A549 (cell line): ENCODE results near the gene TRAPPC11. TPM values are rescaled to one million over a fixed set of nuclear protein-coding genes. Genes with fewer than 3 reads are reported as not detected.

Source experiments
- ATAC-seq, 2 experiments: fragments of 200-7000 bp in 1 of 2; fragments of >200 bp in 1 of 2; cut with Nextera tagmentation in 1 of 2; cut with Tn5 transposase in 1 of 2; 3 replicates each; pipeline versions ENCODE4 v1.8.0 to v1.9.1; 2018 to 2020; ENCODE audit warnings: mild to moderate bottlenecking in 1 of 2, moderate library complexity in 1 of 2
- CTCF ChIA-PET: fragments of 300-600 bp; sonication (Branson Sonifier 250); formaldehyde crosslinking; extraction: SDS; loops from one replicate; lab custom pipeline; 2021; ENCODE audit warnings: antibody characterized with exemption, inconsistent platforms; lab: Yijun Ruan, JAX
- POLR2A ChIA-PET: fragments of 350-600 bp; formaldehyde crosslinking; extraction: SDS; loops from one replicate; lab custom pipeline; 2021; ENCODE audit warnings: antibody characterized with exemption, inconsistent platforms; lab: Yijun Ruan, JAX
- DNase-seq, 2 experiments: peaks; one replicate each; pipeline versions ENCODE4 v3.0.0 to v3.0.0-alpha.2; 2011 to 2016; ENCODE audit warnings: low read depth in 1 of 2, low spot score in 1 of 2
- FAIRE-seq: peaks from 2 replicates; lab custom pipeline; 2011; peaks lifted over from hg19 to GRCh38; lab: Jason Lieb, UNC
- H3K27ac ChIP-seq, 2 experiments: fragments of >200 bp; sonication (Bioruptor Twin); formaldehyde crosslinking; 3 replicates each; pipeline ENCODE4 v1.5.1; 2016 to 2017
- H3K4me1 ChIP-seq: fragments of >200 bp; sonication (Bioruptor Twin); formaldehyde crosslinking; 3 replicates; pipeline ENCODE4 v1.6.1; 2016
- H3K4me2 ChIP-seq: fragments of >200 bp; sonication (Bioruptor Twin); formaldehyde crosslinking; 3 replicates; pipeline ENCODE4 v1.6.1; 2016
- H3K4me3 ChIP-seq: fragments of >200 bp; sonication (Bioruptor Twin); formaldehyde crosslinking; 3 replicates; pipeline ENCODE4 v1.5.1; 2016
- H3K9me3 ChIP-seq: fragments of >200 bp; sonication (Bioruptor Twin); formaldehyde crosslinking; 3 replicates; pipeline ENCODE4 v1.6.1; 2016
- BHLHE40 ChIP-seq: IDR thresholded peaks from 2 replicates; pipeline ENCODE4 v1.6.1; 2012; ENCODE audit warnings: low read depth, low read length, inconsistent platforms
- CBX2 ChIP-seq: fragments of 200-600 bp; sonication (generic); IDR thresholded peaks from 2 replicates; pipeline ENCODE4 v1.6.1; 2016; ENCODE audit warnings: low read depth, mild to moderate bottlenecking, borderline replicate concordance
- CEBPB ChIP-seq, 2 experiments: fragments of >200 bp in 1 of 2; sonication (Bioruptor Twin) in 1 of 2; formaldehyde crosslinking in 1 of 2; IDR thresholded peaks; 2 replicates each; pipeline ENCODE4 v1.6.1; 2012 to 2016
- EP300 ChIP-seq, 2 experiments: fragments of >200 bp; sonication (Bioruptor Twin); formaldehyde crosslinking; IDR thresholded peaks; 2 replicates in 1 of 2; 3 replicates in 1 of 2; pipeline ENCODE4 v1.6.1; 2016 to 2017
- ESRRA ChIP-seq: fragments of 150-350 bp; IDR thresholded peaks from 2 replicates; pipeline ENCODE4 v1.6.1; 2014; ENCODE audit warnings: mild to moderate bottlenecking, low read length, borderline replicate concordance
- FOSB ChIP-seq: fragments of 250-450 bp; sonication (Bioruptor Pico); IDR thresholded peaks from 2 replicates; pipeline ENCODE4 v1.5.0; 2020; ENCODE audit warnings: mild to moderate bottlenecking, moderate library complexity
- HEYL ChIP-seq: fragments of 250-450 bp; sonication (Bioruptor Pico); IDR thresholded peaks from 2 replicates; pipeline ENCODE4 v1.8.0; 2021; ENCODE audit warnings: mild to moderate bottlenecking, moderate library complexity
- HOXA7 ChIP-seq: fragments of 250-450 bp; sonication (Bioruptor Pico); IDR thresholded peaks from 2 replicates; pipeline ENCODE4 v1.5.0; 2020; ENCODE audit warnings: mild to moderate bottlenecking, moderate library complexity
- JUNB ChIP-seq: fragments of >200 bp; sonication (Bioruptor Twin); formaldehyde crosslinking; IDR thresholded peaks from 2 replicates; pipeline ENCODE4 v1.6.1; 2016
- MAFK ChIP-seq: fragments of 450-650 bp; IDR thresholded peaks from 2 replicates; pipeline ENCODE4 v1.6.1; 2014; ENCODE audit not compliant: partially characterized antibody
- MAZ ChIP-seq: fragments of 150-350 bp; IDR thresholded peaks from 2 replicates; pipeline ENCODE4 v1.6.1; 2014; ENCODE audit warnings: antibody characterized with exemption, low read depth, low read length, borderline replicate concordance
- MYC ChIP-seq: IDR thresholded peaks from 2 replicates; pipeline ENCODE4 v1.6.1; 2012; ENCODE audit warnings: mild to moderate bottlenecking, inconsistent platforms, low read length, improper control_type of control experiment, borderline replicate concordance
- NFE2L2 ChIP-seq: fragments of 150-350 bp; conservative IDR thresholded peaks from 2 replicates; pipeline ENCODE4 v1.6.1; 2014; ENCODE audit warnings: low read length
- POLR2A ChIP-seq: IDR thresholded peaks from 2 replicates; pipeline ENCODE4 v1.6.1; 2012; ENCODE audit warnings: mild to moderate bottlenecking, low read length
- POLR2AphosphoS2 ChIP-seq: conservative IDR thresholded peaks from 2 replicates; pipeline ENCODE4 v1.6.1; 2012; ENCODE audit warnings: low read length, improper control_type of control experiment, inconsistent platforms
- RAD21 ChIP-seq, 2 experiments: fragments of >200 bp in 1 of 2; sonication (Bioruptor Twin) in 1 of 2; formaldehyde crosslinking in 1 of 2; IDR thresholded peaks in 1 of 2; conservative IDR thresholded peaks in 1 of 2; 2 replicates in 1 of 2; 3 replicates in 1 of 2; pipeline ENCODE4 v1.6.1; 2012 to 2018; ENCODE audit warnings: inconsistent platforms in 1 of 2
- RNF2 ChIP-seq: fragments of 200-600 bp; sonication (generic); IDR thresholded peaks from 2 replicates; pipeline ENCODE4 v1.6.1; 2016; ENCODE audit warnings: low read depth, mild to moderate bottlenecking, antibody characterized with exemption, moderate library complexity, borderline replicate concordance
- ZFP36 ChIP-seq: fragments of 450-650 bp; IDR thresholded peaks from 2 replicates; pipeline ENCODE4 v1.6.1; 2014; ENCODE audit warnings: borderline replicate concordance; ENCODE audit not compliant: partially characterized antibody
- ZNF302 ChIP-seq: fragments of 250-450 bp; sonication (Bioruptor Pico); IDR thresholded peaks from 2 replicates; pipeline ENCODE4 v1.9.0; 2021; ENCODE audit warnings: inconsistent platforms, mild to moderate bottlenecking, moderate library complexity
- WGBS: methylation state at CpG from one replicate; pipeline ENCODE4 v1.1.6; 2017; ENCODE audit errors: missing lambda C conversion rate; 5-methylcytosine and 5-hydroxymethylcytosine counted together
- polyA plus RNA-seq, 4 experiments: library from polyadenylated mRNA; depleted of rRNA in 3 of 4; stranded (reverse); fragments of >200 nt; fragmentation: RNase III in 1 of 4; extraction: RNeasy Plus Mini Kit Qiagen cat#74134 plus additional on column Dnase treatment in 1 of 4; gene quantifications; 2 replicates in 3 of 4; 3 replicates in 1 of 4; pipeline ENCODE4 v1.2.3, GENCODE V29; 2011 to 2017
- TF ChIP-seq, protein P1 (sequence below): fragments of >200 bp; sonication (Bioruptor Twin); formaldehyde crosslinking; IDR thresholded peaks from 2 replicates; pipeline ENCODE4 v1.6.1; 2016
- TF ChIP-seq, protein P2 (sequence below): fragments of 450-650 bp; IDR thresholded peaks from 2 replicates; pipeline ENCODE4 v1.6.1; 2014; ENCODE audit warnings: antibody characterized with exemption
- TF ChIP-seq, protein P3 (sequence below): IDR thresholded peaks from 2 replicates; pipeline ENCODE4 v1.6.1; 2012

TRAPPC11 gene
- polyA plus RNA-seq, 2 of the 4 experiments (the other 2 are of a cell fraction), result 10.8 to 39.8 TPM

DNA sequence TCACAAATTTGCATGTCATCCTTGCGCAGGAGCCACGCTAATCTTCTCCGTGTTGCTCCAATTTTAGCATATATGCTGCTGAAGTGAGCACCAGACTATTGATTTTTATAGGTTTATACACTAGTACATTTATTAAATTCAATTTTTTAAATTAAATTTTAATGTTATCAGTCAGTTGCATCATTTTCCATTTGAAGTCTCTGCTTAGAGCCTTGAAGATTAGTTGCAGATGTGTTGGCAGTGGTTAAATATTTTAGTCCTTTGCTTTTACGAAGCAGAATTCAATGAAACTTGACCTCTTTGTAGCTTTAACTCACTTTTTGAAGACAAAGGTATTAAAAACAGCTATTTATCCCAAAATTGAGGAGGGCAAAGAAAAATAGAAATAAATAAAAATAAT is 16.5 kb downstream of the TRAPPC11 start:
- no peak overlapping the region for H3K4me2 ChIP-seq
- DNase-seq (no peak), ATAC-seq (no peak), FAIRE-seq (no peak)
- ChIA-PET CTCF (no interaction called here), POLR2A (no interaction called here)
- H3K4me3 ChIP-seq, result no peak overlapping the region
- H3K4me1 ChIP-seq, result no peaks in the 10 kb centered on the region
- TF ChIP-seq MYC, result no peak
- no peak for TF ChIP-seq ESRRA
- TF ChIP-seq NFE2L2, result no peak
- TF ChIP-seq ZNF302 (CRISPR knock-in tag), result no peak
- TF ChIP-seq RNF2, result no peak
- TF ChIP-seq POLR2A, result no peak
- no peak for TF ChIP-seq EP300 (IDR thresholded peaks at IDR 0.05)
- no peak for TF ChIP-seq POLR2AphosphoS2
- TF ChIP-seq BHLHE40, result no peak
- TF ChIP-seq JUNB, result no peak
- no peak for TF ChIP-seq MAZ
- TF ChIP-seq, protein P1, sequence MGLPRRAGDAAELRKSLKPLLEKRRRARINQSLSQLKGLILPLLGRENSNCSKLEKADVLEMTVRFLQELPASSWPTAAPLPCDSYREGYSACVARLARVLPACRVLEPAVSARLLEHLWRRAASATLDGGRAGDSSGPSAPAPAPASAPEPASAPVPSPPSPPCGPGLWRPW, result no peak
- TF ChIP-seq HOXA7 (CRISPR knock-in tag), result no peak
- TF ChIP-seq, protein P2, sequence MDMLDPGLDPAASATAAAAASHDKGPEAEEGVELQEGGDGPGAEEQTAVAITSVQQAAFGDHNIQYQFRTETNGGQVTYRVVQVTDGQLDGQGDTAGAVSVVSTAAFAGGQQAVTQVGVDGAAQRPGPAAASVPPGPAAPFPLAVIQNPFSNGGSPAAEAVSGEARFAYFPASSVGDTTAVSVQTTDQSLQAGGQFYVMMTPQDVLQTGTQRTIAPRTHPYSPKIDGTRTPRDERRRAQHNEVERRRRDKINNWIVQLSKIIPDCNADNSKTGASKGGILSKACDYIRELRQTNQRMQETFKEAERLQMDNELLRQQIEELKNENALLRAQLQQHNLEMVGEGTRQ, result no peak
- no peak for TF ChIP-seq CBX2
- no peak for TF ChIP-seq HEYL
- no peak for TF ChIP-seq RAD21 (conservative IDR thresholded peaks at IDR 0.05 in 1 of 2, IDR thresholded peaks at IDR 0.05 in 1 of 2)
- TF ChIP-seq, protein P3, sequence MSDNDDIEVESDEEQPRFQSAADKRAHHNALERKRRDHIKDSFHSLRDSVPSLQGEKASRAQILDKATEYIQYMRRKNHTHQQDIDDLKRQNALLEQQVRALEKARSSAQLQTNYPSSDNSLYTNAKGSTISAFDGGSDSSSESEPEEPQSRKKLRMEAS, result no peak
- no peak for TF ChIP-seq CEBPB (IDR thresholded peaks at IDR 0.05)
- TF ChIP-seq FOSB (CRISPR knock-in tag), result no peak
- no peak overlapping the region for H3K27ac ChIP-seq
- 96% methylated on average over 4 of the region's 4 CpGs for WGBS
- no peaks in the 10 kb centered on the region for H3K9me3 ChIP-seq

DNA sequence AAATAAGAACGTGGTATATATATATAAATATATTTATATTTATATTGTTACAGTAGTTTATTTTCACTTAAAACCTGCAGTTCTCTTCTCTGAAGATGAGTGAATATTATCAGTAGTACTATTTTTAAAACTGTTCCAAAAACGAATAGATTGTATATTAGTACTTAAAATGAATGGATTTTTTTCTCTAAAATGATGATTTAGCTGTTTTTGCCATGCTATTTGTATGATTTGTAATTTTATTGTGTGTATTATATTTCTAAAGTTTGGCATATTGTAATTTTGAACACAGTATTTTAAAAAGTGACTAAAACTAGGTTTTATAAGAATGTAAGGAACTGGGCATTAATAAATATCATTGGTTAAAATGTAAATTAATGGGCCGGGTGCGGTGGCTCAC is 22.0 kb downstream of the TRAPPC11 start:
- CTCF ChIA-PET, result no interaction called here
- TF ChIP-seq MAFK, result peak; percentile 46
- TF ChIP-seq MAZ, result no peak
- FAIRE-seq, result no peak

DNA sequence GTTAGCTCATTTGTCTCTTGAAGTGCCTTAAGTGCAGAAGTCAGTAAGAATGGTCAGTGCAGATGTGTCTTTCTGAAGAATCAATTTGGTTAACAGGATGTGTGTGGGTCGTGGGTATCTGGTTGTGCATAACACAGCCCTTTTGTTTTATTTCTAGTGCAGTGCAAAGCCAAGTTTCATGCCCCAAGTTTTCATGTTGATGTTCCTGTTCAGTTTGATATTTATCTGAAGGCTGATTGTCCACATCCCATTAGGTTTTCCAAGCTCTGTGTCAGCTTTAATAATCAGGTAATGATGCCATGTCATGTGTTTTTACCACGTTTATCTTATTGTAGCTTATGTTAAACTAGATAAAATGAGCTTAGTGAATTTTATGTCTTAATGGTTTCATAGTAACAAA is 27.4 kb downstream of the TRAPPC11 start:
- ChIA-PET CTCF (interaction anchor here (0.7 kb wide), 1 partner anchor 118 kb away, joined by 3 read pairs; no protein-coding TSS in a partner anchor), POLR2A (no interaction called here)
- Histone ChIP-seq H3K4me2 (no peak overlapping the region), H3K27ac (no peak overlapping the region), H3K4me1 (no peaks in the 10 kb centered on the region), H3K4me3 (no peak overlapping the region), H3K9me3 (no peaks in the 10 kb centered on the region)
- ATAC-seq (no peak), FAIRE-seq (no peak), DNase-seq (no peak)
- no peak for TF ChIP-seq RAD21 (conservative IDR thresholded peaks at IDR 0.05 in 1 of 2, IDR thresholded peaks at IDR 0.05 in 1 of 2)
- no peak for TF ChIP-seq ZNF302 (CRISPR knock-in tag)
- no peak for TF ChIP-seq POLR2A
- TF ChIP-seq ZFP36, result no peak
- TF ChIP-seq HOXA7 (CRISPR knock-in tag), result no peak
- WGBS, result 83% methylated on average over 2 of the region's 2 CpGs

More for the DNA sequence above, 22.0 kb downstream of the TRAPPC11 start:
- Histone ChIP-seq H3K4me3 (no peak overlapping the region), H3K9me3 (no peaks in the 10 kb centered on the region), H3K4me2 (no peak overlapping the region), H3K27ac (no peak overlapping the region), H3K4me1 (no peaks in the 10 kb centered on the region)
- WGBS, result 76% methylated on average over 4 of the region's 4 CpGs
- no peak for ATAC-seq
- no peak for DNase-seq
- POLR2A ChIA-PET, result no interaction called here
